Loucy (cell line): ENCODE measurements around the gene MARCHF9.

Experiments
- EZH2phosphoT487 ChIP-seq: fragments of 200-600 bp; IDR thresholded peaks from 2 replicates; pipeline ENCODE4 v1.6.1; 2018; ENCODE audit warnings: antibody characterized with exemption, mild to moderate bottlenecking, moderate library complexity, borderline replicate concordance
- TF ChIP-seq, protein P1 (sequence below): fragments of 200-600 bp; sonication (generic); conservative IDR thresholded peaks from 2 replicates; pipeline ENCODE4 v1.5.1; 2014; ENCODE audit warnings: mild to moderate bottlenecking, antibody characterized with exemption, low read length

DNA sequence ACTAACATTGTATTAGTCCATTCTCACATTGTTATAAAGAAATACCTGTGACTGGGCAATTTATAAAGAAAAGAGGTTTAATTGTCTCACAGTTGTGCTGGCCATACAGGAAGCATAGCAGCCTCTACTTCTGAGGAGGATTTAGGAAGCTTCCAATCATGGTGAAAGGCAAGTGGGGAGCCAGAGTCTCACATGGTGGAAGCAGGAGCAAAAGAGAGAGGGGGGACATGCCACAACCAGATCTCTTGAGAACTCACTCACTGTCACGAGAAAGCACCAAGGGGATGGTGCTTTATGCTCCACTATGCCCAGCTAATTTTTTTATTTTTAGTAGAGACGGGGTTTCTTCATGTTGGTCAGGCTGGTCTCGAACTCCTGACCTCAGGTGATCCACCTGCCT, 47.7 kb upstream of the MARCHF9 start:
- TF ChIP-seq, protein P1, sequence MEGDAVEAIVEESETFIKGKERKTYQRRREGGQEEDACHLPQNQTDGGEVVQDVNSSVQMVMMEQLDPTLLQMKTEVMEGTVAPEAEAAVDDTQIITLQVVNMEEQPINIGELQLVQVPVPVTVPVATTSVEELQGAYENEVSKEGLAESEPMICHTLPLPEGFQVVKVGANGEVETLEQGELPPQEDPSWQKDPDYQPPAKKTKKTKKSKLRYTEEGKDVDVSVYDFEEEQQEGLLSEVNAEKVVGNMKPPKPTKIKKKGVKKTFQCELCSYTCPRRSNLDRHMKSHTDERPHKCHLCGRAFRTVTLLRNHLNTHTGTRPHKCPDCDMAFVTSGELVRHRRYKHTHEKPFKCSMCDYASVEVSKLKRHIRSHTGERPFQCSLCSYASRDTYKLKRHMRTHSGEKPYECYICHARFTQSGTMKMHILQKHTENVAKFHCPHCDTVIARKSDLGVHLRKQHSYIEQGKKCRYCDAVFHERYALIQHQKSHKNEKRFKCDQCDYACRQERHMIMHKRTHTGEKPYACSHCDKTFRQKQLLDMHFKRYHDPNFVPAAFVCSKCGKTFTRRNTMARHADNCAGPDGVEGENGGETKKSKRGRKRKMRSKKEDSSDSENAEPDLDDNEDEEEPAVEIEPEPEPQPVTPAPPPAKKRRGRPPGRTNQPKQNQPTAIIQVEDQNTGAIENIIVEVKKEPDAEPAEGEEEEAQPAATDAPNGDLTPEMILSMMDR: no peak
- no peak for TF ChIP-seq EZH2phosphoT487
